Spleen (tissue), 11 donors: ENCODE data around the gene BIN2. TPM values are rescaled to one million over a fixed set of nuclear protein-coding genes. Genes with fewer than 3 reads are reported as not detected.

Experiments
- DNase-seq: peaks from one replicate; pipeline ENCODE4 v3.0.0-alpha.2; 2020
- H3K27ac ChIP-seq, 8 donors: fragments of 200-600 bp; sonication (generic) in 7 of 8; 1 replicate in 4 of 8; 2 replicates in 4 of 8; pipeline versions ENCODE4 v1.5.0 to v1.8.0; 2016 to 2021; ENCODE audit warnings: inconsistent platforms in 4 of 8, mild to moderate bottlenecking in 4 of 8, moderate library complexity in 1 of 8
- H3K27me3 ChIP-seq, 7 donors: fragments of 200-600 bp; sonication (generic) in 6 of 7; replicated peaks in 1 of 7; 1 replicate in 4 of 7; 2 replicates in 3 of 7; pipeline versions ENCODE4 v1.5.0 to v1.8.0; 2016 to 2021; ENCODE audit warnings: inconsistent platforms in 3 of 7, mild to moderate bottlenecking in 1 of 7
- H3K36me3 ChIP-seq, 6 donors: fragments of 200-600 bp; sonication (generic) in 5 of 6; 1 replicate in 4 of 6; 2 replicates in 2 of 6; pipeline versions ENCODE4 v1.5.0 to v1.8.0; 2016 to 2021; ENCODE audit warnings: inconsistent platforms in 2 of 6
- H3K4me1 ChIP-seq, 6 donors: fragments of 200-600 bp; sonication (generic) in 5 of 6; 1 replicate in 3 of 6; 2 replicates in 3 of 6; pipeline versions ENCODE4 v1.5.0 to v1.8.0; 2016 to 2021; ENCODE audit warnings: inconsistent platforms in 3 of 6
- H3K4me3 ChIP-seq, 8 donors: fragments of 200-600 bp; sonication (generic) in 7 of 8; 1 replicate in 4 of 8; 2 replicates in 4 of 8; pipeline versions ENCODE4 v1.5.0 to v1.8.0; 2016 to 2021; ENCODE audit warnings: inconsistent platforms in 4 of 8, mild to moderate bottlenecking in 4 of 8, moderate library complexity in 2 of 8
- H3K9me3 ChIP-seq, 8 donors: fragments of 200-600 bp; sonication (generic) in 7 of 8; 1 replicate in 4 of 8; 2 replicates in 4 of 8; pipeline versions ENCODE4 v1.5.0 to v1.8.0; 2016 to 2021; ENCODE audit warnings: inconsistent platforms in 4 of 8
- POLR2A ChIP-seq, 3 donors: fragments of 450-650 bp; IDR thresholded peaks; one replicate each; pipeline ENCODE4 v1.5.1; 2017; ENCODE audit warnings: antibody characterized with exemption in 3 of 3, mild to moderate bottlenecking in 1 of 3
- POLR2AphosphoS5 ChIP-seq, 3 donors: sonication (generic); formaldehyde crosslinking; IDR thresholded peaks; one replicate each; pipeline ENCODE4 v1.5.1; 2017; ENCODE audit warnings: antibody characterized with exemption in 3 of 3
- WGBS, 5 donors: extraction: QIAGEN DNeasy Blood & Tissue Kit in 3 of 5; methylation state at CpG; one replicate each; pipeline versions ENCODE4 v1.1.5 to v1.1.7; 2013 to 2018; 5-methylcytosine and 5-hydroxymethylcytosine counted together
- intact Hi-C: fragments of 100-400 bp; cut with DNase I; formaldehyde crosslinking; loops from one replicate; pipeline ENCODE4 v1.15.0; 2023; ENCODE audit warnings: low total_unique reads
- polyA plus RNA-seq, 3 donors: library from polyadenylated mRNA; stranded (reverse); fragments of 200-250 nt; gene quantifications; one replicate each; pipeline ENCODE4 v1.2.1, GENCODE V29; 2013
- total RNA-seq, 7 donors: library from RNA; depleted of rRNA in 3 of 7; stranded (reverse); fragments of >200 nt in 3 of 7; fragmentation: NEBNext Ultra II Directional in 4 of 7; extraction: Animal tissue kit (Norgen Biotek cat#: 25700) in 4 of 7; gene quantifications; one replicate each; pipeline versions ENCODE4 v1.1.0 to v1.2.1, GENCODE V29; 2016 to 2021
- TF ChIP-seq, protein P1 (sequence below), 11 experiments: fragments of 200-600 bp in 7 of 11; fragments of 450-650 bp in 4 of 11; sonication (generic) in 4 of 11; IDR thresholded peaks in 8 of 11; conservative IDR thresholded peaks in 3 of 11; 1 replicate in 7 of 11; 2 replicates in 4 of 11; pipeline versions ENCODE4 v1.4.0 to v1.8.0; 2016 to 2021; ENCODE audit warnings: antibody characterized with exemption in 11 of 11, inconsistent platforms in 4 of 11, mild to moderate bottlenecking in 1 of 11
- donor health status: healthy with polysubstance abuse.
- donor health status: DM: no; HTN: no; CAD: no; lungs with moderate emphysema.
- donor health status: DM: no; HTN: no; CAD: no.
- donor health status: Bipolar disorder and iron deficiency.
- donor health status: healthy.
- donor health status: DM: no; HTN: no; CAD: no.
- donor health status: DM: yes; HTN: yes; CAD: no.

BIN2 gene
- total and polyA plus RNA-seq, 10 donors = 23.3 to 116 (median 80.3) TPM

GRCh38 chr12:51270067-51270950 is 53.7 kb downstream of the BIN2 start, which contains the start of gene SMAGP:
SMAGP (minus strand) TSS chr12:51270415; CDS start chr12:51269278, 1,137 bp downstream.
- Histone ChIP-seq H3K4me3 (peak within 1 kb of the TSS; percentile 64 to 91 (median 80)), H3K36me3 (no peaks in the 10 kb centered on the region), H3K27me3 (peaks cover 0 to 10% (median 0%) of the 10 kb centered on the region in 7 donors), H3K9me3 (no peaks in the 10 kb centered on the region), H3K4me1 (peaks cover 3 to 38% (median 34%) of the 10 kb centered on the region in 6 donors), H3K27ac (peak within 1 kb of the TSS; percentile 46 to 89 (median 80))
- WGBS, 5 donors = 0 to 1% (median 1%) methylated on average over 23 to 83 of the region's 83 CpGs
- peak; percentile 25 to 68 (median 67) for TF ChIP-seq POLR2AphosphoS5 (IDR thresholded peaks at IDR 0.05)
- TF ChIP-seq, protein P1, sequence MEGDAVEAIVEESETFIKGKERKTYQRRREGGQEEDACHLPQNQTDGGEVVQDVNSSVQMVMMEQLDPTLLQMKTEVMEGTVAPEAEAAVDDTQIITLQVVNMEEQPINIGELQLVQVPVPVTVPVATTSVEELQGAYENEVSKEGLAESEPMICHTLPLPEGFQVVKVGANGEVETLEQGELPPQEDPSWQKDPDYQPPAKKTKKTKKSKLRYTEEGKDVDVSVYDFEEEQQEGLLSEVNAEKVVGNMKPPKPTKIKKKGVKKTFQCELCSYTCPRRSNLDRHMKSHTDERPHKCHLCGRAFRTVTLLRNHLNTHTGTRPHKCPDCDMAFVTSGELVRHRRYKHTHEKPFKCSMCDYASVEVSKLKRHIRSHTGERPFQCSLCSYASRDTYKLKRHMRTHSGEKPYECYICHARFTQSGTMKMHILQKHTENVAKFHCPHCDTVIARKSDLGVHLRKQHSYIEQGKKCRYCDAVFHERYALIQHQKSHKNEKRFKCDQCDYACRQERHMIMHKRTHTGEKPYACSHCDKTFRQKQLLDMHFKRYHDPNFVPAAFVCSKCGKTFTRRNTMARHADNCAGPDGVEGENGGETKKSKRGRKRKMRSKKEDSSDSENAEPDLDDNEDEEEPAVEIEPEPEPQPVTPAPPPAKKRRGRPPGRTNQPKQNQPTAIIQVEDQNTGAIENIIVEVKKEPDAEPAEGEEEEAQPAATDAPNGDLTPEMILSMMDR (IDR thresholded peaks at IDR 0.05 in 8 of 11, conservative IDR thresholded peaks at IDR 0.05 in 3 of 11) = peak in 3 of 11 experiments; percentile 11 to 33 (median 18)
- TF ChIP-seq POLR2A (IDR thresholded peaks at IDR 0.05) = no peak
- DNase-seq = peak; percentile 90
- intact Hi-C loops = no loop called here

DNA sequence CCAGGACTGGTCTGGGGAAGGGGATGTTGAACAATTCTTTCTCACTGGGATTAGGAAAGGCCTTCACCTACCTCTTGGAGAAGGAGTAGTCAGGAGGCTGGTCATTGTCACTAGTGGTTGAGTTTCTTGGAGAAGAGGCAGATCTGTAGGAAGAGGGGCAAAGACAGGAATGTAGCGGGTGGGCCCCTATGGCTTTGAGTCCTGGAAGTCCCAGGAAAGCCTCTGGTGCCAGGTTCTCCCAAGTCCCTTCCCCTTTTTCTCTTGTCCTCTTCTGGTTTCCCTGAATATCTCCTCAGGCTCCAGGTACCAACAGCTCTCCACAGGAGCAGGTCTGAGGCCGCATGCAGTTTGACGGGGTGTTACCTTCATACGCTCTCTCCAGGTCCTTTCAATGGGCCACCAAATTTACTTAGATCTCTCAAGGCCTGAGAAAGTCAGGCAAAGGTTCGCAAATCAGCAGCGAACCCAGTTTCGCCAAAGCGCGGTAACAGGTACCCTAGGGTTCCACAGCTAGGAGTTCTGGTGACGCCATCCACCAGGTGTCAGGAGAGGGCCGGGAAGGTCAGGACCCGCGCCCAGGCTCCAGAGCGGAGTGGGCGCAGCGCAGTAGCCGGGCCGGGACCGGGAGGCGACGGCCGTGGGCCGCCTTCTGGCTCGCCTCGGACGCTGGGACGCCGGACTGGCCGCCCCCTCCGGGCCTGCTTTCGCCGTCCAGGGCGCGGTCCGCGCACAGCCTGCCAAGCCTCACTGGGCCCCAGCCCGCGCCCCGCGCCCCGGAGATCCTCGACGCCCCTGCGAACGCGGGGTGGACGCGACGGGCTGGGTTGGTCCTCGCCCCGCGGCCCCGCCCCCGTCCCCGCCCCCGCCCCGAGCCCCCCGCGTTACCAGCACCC is 54.6 kb downstream of the BIN2 start:
- Histone ChIP-seq H3K27ac (peak overlapping the region in 7 of 8 donors; percentile 28 to 89 (median 80)), H3K4me1 (peaks cover 3 to 44% (median 36%) of the 10 kb centered on the region in 6 donors), H3K36me3 (no peaks in the 10 kb centered on the region), H3K9me3 (no peaks in the 10 kb centered on the region), H3K27me3 (peaks cover 0 to 10% (median 0%) of the 10 kb centered on the region in 7 donors), H3K4me3 (peak overlapping the region; percentile 64 to 91 (median 80))
- intact Hi-C loops = no loop called here
- TF ChIP-seq, protein P1 (IDR thresholded peaks at IDR 0.05 in 8 of 11, conservative IDR thresholded peaks at IDR 0.05 in 3 of 11) = peak in 9 of 11 experiments; percentile 24 to 57 (median 44)
- TF ChIP-seq POLR2A (IDR thresholded peaks at IDR 0.05) = no peak
- 9 to 29% (median 11%) methylated on average over 14 to 59 of the region's 59 CpGs for WGBS, 5 donors
- peak; percentile 91 for DNase-seq

- H3K27ac ChIP-seq = peak overlapping the region in 2 of 8 donors; percentile 10 to 45
- intact Hi-C loops = no loop called here
- H3K36me3 ChIP-seq = no peaks in the 10 kb centered on the region
- peaks cover 0 to 50% (median 31%) of the 10 kb centered on the region in 6 donors for H3K4me1 ChIP-seq
- H3K9me3 ChIP-seq = no peaks in the 10 kb centered on the region
- DNase-seq = no peak
- TF ChIP-seq POLR2AphosphoS5 (IDR thresholded peaks at IDR 0.05) = no peak
- peaks cover 0 to 5% (median 0%) of the 10 kb centered on the region in 7 donors for H3K27me3 ChIP-seq
- no peak overlapping the region for H3K4me3 ChIP-seq
Observed at GRCh38 chr12:51265024-51265423, 59.0 kb downstream of the BIN2 start.

DNA sequence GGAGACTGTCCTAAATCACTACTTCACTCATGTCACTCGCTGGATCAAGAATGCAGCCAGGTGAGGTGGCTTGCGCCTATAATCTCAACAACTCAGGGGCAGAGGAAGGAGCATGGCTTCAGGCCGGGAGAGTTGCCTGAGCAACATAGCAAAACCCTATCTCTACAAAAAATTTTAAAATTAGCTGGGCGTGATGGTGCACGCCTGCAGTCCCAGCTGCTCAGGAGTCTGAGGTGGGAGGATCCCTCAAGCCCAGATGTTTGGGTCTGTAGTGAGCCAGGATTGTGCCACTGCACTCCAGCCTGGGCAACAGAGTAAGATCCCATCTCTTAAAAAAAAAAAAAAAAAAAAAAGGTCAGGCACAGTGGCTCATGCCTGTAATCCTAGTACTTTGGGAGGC is 59.7 kb downstream of the BIN2 start:
- peaks cover 0 to 45% (median 28%) of the 10 kb centered on the region in 6 donors for H3K4me1 ChIP-seq
- TF ChIP-seq POLR2A (IDR thresholded peaks at IDR 0.05) (no peak), POLR2AphosphoS5 (IDR thresholded peaks at IDR 0.05) (no peak)
- TF ChIP-seq, protein P1 (IDR thresholded peaks at IDR 0.05 in 8 of 11, conservative IDR thresholded peaks at IDR 0.05 in 3 of 11) = no peak
- WGBS, 5 donors = 95 to 99% (median 96%) methylated on average over 5 of the region's 5 CpGs
- H3K27ac ChIP-seq = no peak overlapping the region
- no peaks in the 10 kb centered on the region for H3K36me3 ChIP-seq
- no peaks in the 10 kb centered on the region for H3K9me3 ChIP-seq
- H3K27me3 ChIP-seq = no peaks in the 10 kb centered on the region
- no peak overlapping the region for H3K4me3 ChIP-seq
- intact Hi-C loops = loop anchor here (5.0 kb wide), 1 partner anchor 78 kb away; no protein-coding TSS in a partner anchor
- no peak for DNase-seq
